HEK293 (cell line): ENCODE measurements around the gene PPP2R2B.

Source experiments
- CTCF ChIA-PET: fragments of 350-600 bp; formaldehyde crosslinking; extraction: SDS; loops from one replicate; lab custom pipeline; 2021; ENCODE audit warnings: antibody characterized with exemption; lab: Yijun Ruan, JAX
- POLR2A ChIA-PET: fragments of 300-600 bp; formaldehyde crosslinking; extraction: SDS; loops from one replicate; lab custom pipeline; 2020; ENCODE audit warnings: antibody characterized with exemption, inconsistent platforms; lab: Yijun Ruan, JAX
- H3K27ac ChIP-seq: fragments of 200-500 bp; sonication (Bioruptor generic); 2 replicates; pipeline ENCODE4 v1.5.1; 2014; ENCODE audit warnings: low read depth, low read length, control low read depth, inconsistent platforms; ENCODE audit errors: extremely low read depth
- H3K36me3 ChIP-seq, 2 experiments: fragments of 200-500 bp in 1 of 2; sonication (Bioruptor generic) in 1 of 2; 1 replicate in 1 of 2; 2 replicates in 1 of 2; pipeline ENCODE4 v1.5.1; 2014 to 2017; ENCODE audit warnings: inconsistent platforms in 2 of 2, low read length in 2 of 2; ENCODE audit not compliant: control insufficient read depth in 2 of 2, insufficient read depth in 1 of 2
- H3K4me1 ChIP-seq: fragments of 200-500 bp; sonication (Bioruptor generic); 2 replicates; pipeline ENCODE4 v1.5.1; 2014; ENCODE audit warnings: mild to moderate bottlenecking, low read length, inconsistent platforms; ENCODE audit not compliant: control insufficient read depth, insufficient read depth
- H3K4me3 ChIP-seq: 2 replicates; pipeline ENCODE4 v1.5.1; 2011; ENCODE audit warnings: low read depth, mild to moderate bottlenecking, control low read depth, low read length, moderate library complexity
- H3K9me3 ChIP-seq: fragments of 200-500 bp; sonication (Bioruptor generic); 2 replicates; pipeline ENCODE4 v1.5.1; 2014; ENCODE audit warnings: low read depth, low read length, inconsistent platforms; ENCODE audit not compliant: control insufficient read depth, insufficient read depth
- BCL6B ChIP-seq: fragments of 450-650 bp; formaldehyde crosslinking; IDR thresholded peaks from 2 replicates; pipeline ENCODE4 v1.5.1; 2017; ENCODE audit warnings: missing biosample characterization, missing genetic modification characterization
- HOXA7 ChIP-seq: sonication (generic); formaldehyde crosslinking; IDR thresholded peaks from 2 replicates; pipeline ENCODE4 v1.8.1; 2022; ENCODE audit warnings: missing genetic modification reagents, borderline replicate concordance
- SALL2 ChIP-seq: fragments of 450-650 bp; formaldehyde crosslinking; IDR thresholded peaks from 2 replicates; pipeline ENCODE4 v1.5.0; 2017; ENCODE audit warnings: missing biosample characterization, mild to moderate bottlenecking, missing genetic modification characterization, borderline replicate concordance
- ZNF148 ChIP-seq: fragments of 450-650 bp; formaldehyde crosslinking; IDR thresholded peaks from 2 replicates; pipeline ENCODE4 v1.5.0; 2017; ENCODE audit warnings: missing biosample characterization, missing genetic modification characterization, borderline replicate concordance
- ZNF169 ChIP-seq: fragments of 450-650 bp; formaldehyde crosslinking; IDR thresholded peaks from 2 replicates; pipeline ENCODE4 v1.5.1; 2016; ENCODE audit warnings: missing biosample characterization, missing genetic modification characterization
- ZNF214 ChIP-seq: fragments of 450-650 bp; formaldehyde crosslinking; IDR thresholded peaks from 2 replicates; pipeline ENCODE4 v1.5.1; 2017; ENCODE audit warnings: missing biosample characterization, mild to moderate bottlenecking, missing genetic modification characterization, borderline replicate concordance
- ZNF26 ChIP-seq: fragments of 450-650 bp; formaldehyde crosslinking; IDR thresholded peaks from 2 replicates; pipeline ENCODE4 v1.5.1; 2016; ENCODE audit warnings: missing biosample characterization, missing genetic modification characterization
- ZNF274 ChIP-seq, 2 experiments: fragments of 200-500 bp in 1 of 2; fragments of 450-650 bp in 1 of 2; sonication (Bioruptor generic) in 1 of 2; formaldehyde crosslinking in 1 of 2; IDR thresholded peaks; 2 replicates each; pipeline versions ENCODE4 v1.5.1 to v1.6.1; 2014 to 2016; ENCODE audit warnings: borderline replicate concordance in 1 of 2, inconsistent platforms in 1 of 2, low read length in 1 of 2, missing biosample characterization in 1 of 2, missing genetic modification characterization in 1 of 2
- ZNF366 ChIP-seq: fragments of 450-650 bp; formaldehyde crosslinking; conservative IDR thresholded peaks from 2 replicates; pipeline ENCODE4 v1.5.1; 2016; ENCODE audit warnings: missing biosample characterization, missing genetic modification characterization
- ZNF48 ChIP-seq: fragments of 450-650 bp; formaldehyde crosslinking; IDR thresholded peaks from 2 replicates; pipeline ENCODE4 v1.5.1; 2016; ENCODE audit warnings: missing biosample characterization, missing genetic modification characterization
- ZNF555 ChIP-seq: fragments of 450-650 bp; formaldehyde crosslinking; conservative IDR thresholded peaks from 2 replicates; pipeline ENCODE4 v1.5.1; 2017; ENCODE audit warnings: missing biosample characterization, mild to moderate bottlenecking, missing genetic modification characterization, inconsistent platforms
- ZNF623 ChIP-seq: fragments of 450-650 bp; formaldehyde crosslinking; IDR thresholded peaks from 2 replicates; pipeline ENCODE4 v1.5.1; 2016; ENCODE audit warnings: missing biosample characterization, missing genetic modification characterization
- ZNF692 ChIP-seq: fragments of 450-650 bp; formaldehyde crosslinking; IDR thresholded peaks from 2 replicates; pipeline ENCODE4 v1.5.1; 2016; ENCODE audit warnings: missing biosample characterization, missing genetic modification characterization
- ZNF701 ChIP-seq: fragments of 450-650 bp; formaldehyde crosslinking; IDR thresholded peaks from 2 replicates; pipeline ENCODE4 v1.5.1; 2016; ENCODE audit warnings: missing biosample characterization, missing genetic modification characterization
- ZNF707 ChIP-seq: fragments of 450-650 bp; formaldehyde crosslinking; IDR thresholded peaks from 2 replicates; pipeline ENCODE4 v1.5.1; 2016; ENCODE audit warnings: missing biosample characterization, missing genetic modification characterization
- ZNF76 ChIP-seq: fragments of 450-650 bp; formaldehyde crosslinking; IDR thresholded peaks from 2 replicates; pipeline ENCODE4; 2016; ENCODE audit warnings: low read depth, missing biosample characterization, missing genetic modification characterization, borderline replicate concordance
- ZNF830 ChIP-seq: fragments of 450-650 bp; IDR thresholded peaks from 2 replicates; pipeline ENCODE4 v1.5.0; 2018; ENCODE audit warnings: missing biosample characterization, missing genetic modification characterization, low read depth, mild to moderate bottlenecking, moderate library complexity

PPP2R2B gene

GRCh38 chr5:146632620-146633322 lies 245.8 kb downstream of the PPP2R2B start:
- TF ChIP-seq ZNF623 (tag by site-specific recombination) (peak; percentile 52), ZNF76 (tag by site-specific recombination) (no peak)
- ChIA-PET POLR2A (no interaction called here), CTCF (no interaction called here)

GRCh38 chr5:146630472-146630871 lies 248.1 kb downstream of the PPP2R2B start:
- ChIA-PET POLR2A (no interaction called here), CTCF (interaction anchor here (0.7 kb wide), 1 partner anchor 357 kb away, joined by 3 read pairs; no protein-coding TSS in a partner anchor)
- Histone ChIP-seq H3K4me1 (no peaks in the 10 kb centered on the region), H3K27ac (no peak overlapping the region), H3K9me3 (no peaks in the 10 kb centered on the region), H3K4me3 (no peak overlapping the region), H3K36me3 (no peaks in the 10 kb centered on the region)
- TF ChIP-seq ZNF830 (no peak), ZNF26 (no peak), ZNF48 (tag by site-specific recombination) (no peak), ZNF701 (tag by site-specific recombination) (no peak), ZNF148 (tag by site-specific recombination) (no peak), ZNF692 (tag by site-specific recombination) (no peak), ZNF274 (IDR thresholded peaks at IDR 0.05; ENCODE audit: low read length) (no peak), ZNF274 (tag by site-specific recombination; IDR thresholded peaks at IDR 0.05; ENCODE audit: borderline replicate concordance) (no peak), ZNF214 (tag by site-specific recombination) (no peak), HOXA7 (CRISPR knock-in tag) (no peak), ZNF169 (tag by site-specific recombination) (no peak), BCL6B (no peak), ZNF76 (tag by site-specific recombination) (no peak), SALL2 (tag by site-specific recombination) (no peak), ZNF555 (no peak), ZNF366 (tag by site-specific recombination) (no peak), ZNF707 (tag by site-specific recombination) (no peak)

More at GRCh38 chr5:146632620-146633322, 245.8 kb downstream of the PPP2R2B start:
- Histone ChIP-seq H3K36me3 (no peaks in the 10 kb centered on the region), H3K9me3 (no peaks in the 10 kb centered on the region), H3K27ac (no peak overlapping the region), H3K4me3 (no peak overlapping the region), H3K4me1 (no peaks in the 10 kb centered on the region)
